ENCODE measurements around the gene NUP50.

GRCh38 chr22:45210174-45210573, 46.4 kb downstream of the NUP50 start:
- no peak for TF ChIP-seq POLR2AphosphoS5 (IDR thresholded peaks at IDR 0.05; ENCODE audit: low read depth, low read length)
- TF ChIP-seq SIN3A (IDR thresholded peaks at IDR 0.05; ENCODE audit: borderline replicate concordance, insufficient read depth, low read length): no peak
- no peak for TF ChIP-seq TAF1 (IDR thresholded peaks at IDR 0.05; ENCODE audit: borderline replicate concordance, insufficient read depth, low read length)
- no peak for TF ChIP-seq REST (IDR thresholded peaks at IDR 0.05; ENCODE audit: insufficient read depth in 1 of 2, low read depth in 2 of 2, low read length in 2 of 2)
